ENCODE results near the gene KAT2A. TPM values are rescaled to one million over a fixed set of nuclear protein-coding genes. Genes with fewer than 3 reads are reported as not detected.

The KAT2A gene
- total and polyA plus RNA-seq, 8 donors, result 39.9 to 77.6 (median 70.8) TPM

DNA sequence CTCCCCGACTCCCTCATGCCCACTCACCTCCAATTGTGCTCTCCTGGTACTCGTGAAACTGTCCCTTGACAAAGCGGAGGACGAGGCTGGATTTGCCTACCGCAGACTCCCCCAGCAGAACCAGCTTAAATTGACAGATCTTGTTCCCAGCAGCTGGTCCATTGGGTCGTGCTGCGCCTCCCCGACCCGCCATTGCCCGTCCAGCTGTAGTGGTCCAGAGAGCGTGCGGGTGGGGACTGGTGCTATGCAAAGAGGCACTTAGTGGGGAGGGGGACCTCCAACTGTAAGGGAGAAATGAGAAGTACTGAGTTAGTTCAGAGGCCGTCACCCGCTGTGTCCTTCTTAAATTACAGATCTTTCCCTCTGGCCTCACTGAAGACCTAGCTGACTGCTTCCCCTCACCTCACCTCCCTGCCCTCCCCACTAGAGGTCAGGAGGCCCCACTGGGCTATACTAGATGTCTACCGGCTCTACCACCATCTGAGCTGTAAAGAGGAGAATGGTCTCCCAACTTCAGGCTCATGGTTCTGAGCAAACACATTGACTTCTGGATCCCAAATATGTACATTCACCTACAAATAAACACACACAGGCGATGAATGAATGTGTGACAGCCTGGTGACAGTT, 9.3 kb upstream of the KAT2A start:
- H3K4me3 ChIP-seq, result no peak overlapping the region
- TF ChIP-seq, protein P1, sequence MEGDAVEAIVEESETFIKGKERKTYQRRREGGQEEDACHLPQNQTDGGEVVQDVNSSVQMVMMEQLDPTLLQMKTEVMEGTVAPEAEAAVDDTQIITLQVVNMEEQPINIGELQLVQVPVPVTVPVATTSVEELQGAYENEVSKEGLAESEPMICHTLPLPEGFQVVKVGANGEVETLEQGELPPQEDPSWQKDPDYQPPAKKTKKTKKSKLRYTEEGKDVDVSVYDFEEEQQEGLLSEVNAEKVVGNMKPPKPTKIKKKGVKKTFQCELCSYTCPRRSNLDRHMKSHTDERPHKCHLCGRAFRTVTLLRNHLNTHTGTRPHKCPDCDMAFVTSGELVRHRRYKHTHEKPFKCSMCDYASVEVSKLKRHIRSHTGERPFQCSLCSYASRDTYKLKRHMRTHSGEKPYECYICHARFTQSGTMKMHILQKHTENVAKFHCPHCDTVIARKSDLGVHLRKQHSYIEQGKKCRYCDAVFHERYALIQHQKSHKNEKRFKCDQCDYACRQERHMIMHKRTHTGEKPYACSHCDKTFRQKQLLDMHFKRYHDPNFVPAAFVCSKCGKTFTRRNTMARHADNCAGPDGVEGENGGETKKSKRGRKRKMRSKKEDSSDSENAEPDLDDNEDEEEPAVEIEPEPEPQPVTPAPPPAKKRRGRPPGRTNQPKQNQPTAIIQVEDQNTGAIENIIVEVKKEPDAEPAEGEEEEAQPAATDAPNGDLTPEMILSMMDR (IDR thresholded peaks at IDR 0.05), result no peak
- no peaks in the 10 kb centered on the region for H3K9me3 ChIP-seq
- ATAC-seq (no peak), DNase-seq (no peak)
- H3K27me3 ChIP-seq, result no peaks in the 10 kb centered on the region
- peaks cover 35 to 69% of the 10 kb centered on the region in 2 donors for H3K4me1 ChIP-seq
- intact Hi-C loops (cut with DNase I), result no loop called here
- peaks cover 0 to 51% of the 10 kb centered on the region in 2 donors for H3K36me3 ChIP-seq
- peak overlapping the region; percentile 84 to 90 for H3K27ac ChIP-seq

DNA sequence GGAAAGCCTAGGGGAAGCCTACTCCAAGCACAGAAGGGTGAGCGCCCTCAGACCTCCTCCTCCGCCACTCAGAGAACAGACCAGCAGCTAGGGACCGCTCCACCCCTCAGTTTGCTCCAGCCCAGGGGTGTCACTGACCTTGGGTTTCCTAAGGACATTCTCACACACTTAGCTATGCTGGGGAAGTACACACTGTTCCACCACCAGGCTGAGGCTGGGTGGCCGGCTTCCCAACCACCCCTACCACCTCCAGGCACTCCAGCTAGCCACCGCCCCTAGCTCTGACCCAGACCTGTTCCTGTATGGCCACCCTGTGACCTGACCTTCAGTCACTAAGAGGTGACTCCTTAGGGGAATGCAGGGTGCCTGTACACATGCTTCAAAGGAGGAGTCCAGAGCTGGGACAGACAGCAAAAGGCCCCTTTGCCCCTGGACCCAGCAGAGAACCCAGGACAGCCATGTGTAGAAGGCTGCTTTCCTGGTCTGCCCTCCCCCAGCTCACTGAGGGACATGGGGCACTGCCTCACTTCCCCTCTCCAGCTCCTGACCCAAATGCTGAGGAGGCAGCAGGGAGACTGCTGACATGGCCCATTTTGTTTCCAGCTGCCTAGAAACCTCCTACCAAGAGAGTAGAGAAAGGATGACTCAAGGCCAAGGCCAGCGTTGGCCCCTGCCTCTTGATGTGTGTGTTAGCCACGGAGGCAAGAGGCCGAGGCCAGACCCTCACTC, 8.1 kb upstream of the KAT2A start:
- Histone ChIP-seq H3K36me3 (peaks cover 0 to 63% of the 10 kb centered on the region in 2 donors), H3K27ac (peak overlapping the region; percentile 14 to 90), H3K27me3 (no peaks in the 10 kb centered on the region), H3K9me3 (no peaks in the 10 kb centered on the region), H3K4me3 (no peak overlapping the region), H3K4me1 (peaks cover 27 to 57% of the 10 kb centered on the region in 2 donors)
- TF ChIP-seq, protein P1 (IDR thresholded peaks at IDR 0.05), result no peak
- ATAC-seq (peak; percentile 16), DNase-seq (peak in 1 of 4 donors; percentile 59)
- intact Hi-C loops (cut with DNase I), result no loop called here

DNA sequence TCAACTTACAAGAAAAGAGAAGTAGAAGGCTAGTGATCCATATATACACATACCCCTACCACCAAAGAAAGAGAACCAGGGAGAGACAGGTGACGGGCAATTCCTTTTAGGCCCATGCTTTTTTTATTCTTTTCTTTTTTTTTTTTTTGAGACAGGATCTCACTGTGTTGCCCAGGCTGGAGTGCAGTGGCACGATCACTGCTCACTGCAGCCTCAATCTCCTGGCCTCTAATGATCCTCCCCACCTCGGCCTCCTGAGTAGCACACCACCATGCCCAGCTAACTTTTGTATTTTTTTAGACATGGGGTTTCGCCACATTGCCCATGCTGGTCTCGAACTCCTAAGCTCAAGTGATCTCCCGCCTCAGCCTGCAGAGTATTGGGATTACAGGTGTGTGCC, 6.2 kb upstream of the KAT2A start:
- peaks cover 0 to 75% of the 10 kb centered on the region in 2 donors for H3K36me3 ChIP-seq
- no peaks in the 10 kb centered on the region for H3K9me3 ChIP-seq
- ATAC-seq (no peak), DNase-seq (no peak)
- intact Hi-C loops (cut with DNase I), result no loop called here
- peak overlapping the region in 1 of 2 donors; percentile 13 for H3K27ac ChIP-seq
- peaks cover 8 to 43% of the 10 kb centered on the region in 2 donors for H3K4me1 ChIP-seq
- H3K4me3 ChIP-seq, result no peak overlapping the region
- TF ChIP-seq, protein P1 (IDR thresholded peaks at IDR 0.05), result no peak
- no peaks in the 10 kb centered on the region for H3K27me3 ChIP-seq

DNA sequence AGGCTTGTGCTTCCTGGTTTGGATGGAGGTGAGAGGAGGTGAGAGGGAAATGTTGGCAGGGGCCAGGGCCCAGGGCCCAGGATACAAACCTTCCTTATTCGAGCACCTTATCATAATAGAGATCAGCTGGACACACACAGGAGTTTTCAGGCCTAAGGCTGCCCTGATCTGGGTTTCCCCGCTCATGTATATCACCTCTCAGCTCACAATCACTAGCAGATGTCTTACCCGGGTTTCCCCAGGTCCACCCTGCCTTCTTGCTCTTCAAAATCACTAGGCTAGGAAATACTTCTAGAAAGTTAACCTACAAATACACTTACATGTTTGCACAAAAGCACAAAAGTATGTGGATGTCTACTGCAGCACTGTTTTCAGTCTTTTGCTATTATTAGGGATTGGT, 5.7 kb upstream of the KAT2A start:
- Histone ChIP-seq H3K27ac (peak overlapping the region in 1 of 2 donors; percentile 13), H3K4me1 (peaks cover 4 to 42% of the 10 kb centered on the region in 2 donors), H3K27me3 (no peaks in the 10 kb centered on the region), H3K36me3 (peaks cover 0 to 76% of the 10 kb centered on the region in 2 donors), H3K4me3 (no peak overlapping the region), H3K9me3 (no peaks in the 10 kb centered on the region)
- ATAC-seq (no peak), DNase-seq (no peak)
- intact Hi-C loops (cut with DNase I), result no loop called here
- TF ChIP-seq, protein P1 (IDR thresholded peaks at IDR 0.05), result no peak

DNA sequence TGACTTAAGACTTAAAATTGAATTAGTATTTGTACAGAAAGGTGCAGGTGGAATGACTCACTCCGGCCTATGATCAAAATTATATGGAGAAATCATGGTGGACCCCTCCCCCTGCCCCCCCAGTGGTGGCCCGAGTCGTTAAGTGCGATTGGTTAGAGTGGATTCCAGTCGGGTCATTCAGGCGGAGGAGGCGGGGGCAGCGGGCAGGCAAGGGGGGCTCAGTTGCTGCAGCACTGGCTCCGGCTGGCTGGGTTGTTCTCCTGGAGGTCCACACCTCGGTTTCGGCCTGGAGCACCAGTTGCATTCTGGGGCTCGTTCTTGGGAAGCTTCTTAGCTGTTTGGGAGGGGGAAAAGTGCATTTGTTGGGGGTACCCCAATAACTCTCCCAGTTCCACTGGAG, 4.4 kb upstream of the KAT2A start:
- DNase-seq (no peak), ATAC-seq (no peak)
- no peak overlapping the region for H3K4me3 ChIP-seq
- intact Hi-C loops (cut with DNase I), result no loop called here
- TF ChIP-seq, protein P1 (IDR thresholded peaks at IDR 0.05), result no peak
- H3K4me1 ChIP-seq, result peaks cover 1 to 43% of the 10 kb centered on the region in 2 donors
- no peak overlapping the region for H3K27ac ChIP-seq
- H3K36me3 ChIP-seq, result peaks cover 0 to 76% of the 10 kb centered on the region in 2 donors
- no peaks in the 10 kb centered on the region for H3K27me3 ChIP-seq
- H3K9me3 ChIP-seq, result no peaks in the 10 kb centered on the region

Measured in left lung (tissue), 10 donors.